Stimulated activated CD4-positive, alpha-beta T cell treated with anti-CD3 and anti-CD28 coated beads, Interleukin-2, amount 100 ng/mL, for 4 hours (primary cell): Measurements from ENCODE around the gene DNAJB14.

Experiments
- DNase-seq: peaks from one replicate; pipeline ENCODE4 v3.0.0-alpha.2; 2020; ENCODE audit warnings: low read depth

The DNAJB14 gene

GRCh38 chr4:99943904-99944437 is 2.4 kb downstream of the DNAJB14 start:
- DNase-seq, result no peak

- DNase-seq, result no peak
Measured at GRCh38 chr4:99938243-99938753, 8.1 kb downstream of the DNAJB14 start.

- no peak for DNase-seq
Measured at GRCh38 chr4:99934891-99935290, 11.5 kb downstream of the DNAJB14 start.

GRCh38 chr4:99927566-99927965 is 18.9 kb downstream of the DNAJB14 start:
- no peak for DNase-seq

GRCh38 chr4:99921174-99921573 is 25.2 kb downstream of the DNAJB14 start:
- DNase-seq, result no peak

GRCh38 chr4:99918656-99919055 is 27.8 kb downstream of the DNAJB14 start:
- no peak for DNase-seq

GRCh38 chr4:99917575-99917974 is 28.8 kb downstream of the DNAJB14 start:
- DNase-seq, result no peak

- no peak for DNase-seq
Measured at GRCh38 chr4:99915449-99915848, 31.0 kb downstream of the DNAJB14 start.

GRCh38 chr4:99894998-99895397 is 51.4 kb downstream of the DNAJB14 start:
- DNase-seq, result no peak

GRCh38 chr4:99894161-99894997 is 52.0 kb downstream of the DNAJB14 start, which contains the start of gene LAMTOR3:
Gene LAMTOR3, minus strand, starts transcription at chr4:99894427. Its CDS starts 464 bp downstream, at chr4:99893963.
- peak; percentile 84 for DNase-seq

GRCh38 chr4:99893839-99894160 is 52.6 kb downstream of the DNAJB14 start:
- DNase-seq, result no peak

GRCh38 chr4:99893029-99893428 is 53.4 kb downstream of the DNAJB14 start:
- DNase-seq, result no peak

GRCh38 chr4:99891351-99891750 is 55.1 kb downstream of the DNAJB14 start:
- DNase-seq, result no peak

- no peak for DNase-seq
Measured at GRCh38 chr4:99887837-99888236, 58.6 kb downstream of the DNAJB14 start.

GRCh38 chr4:99886146-99886545 is 60.3 kb downstream of the DNAJB14 start:
- no peak for DNase-seq

GRCh38 chr4:99885687-99886086 is 60.7 kb downstream of the DNAJB14 start:
- no peak for DNase-seq

GRCh38 chr4:99885063-99885664 is 61.3 kb downstream of the DNAJB14 start:
- peak; percentile 12 for DNase-seq

GRCh38 chr4:99879458-99879857 is 67.0 kb downstream of the DNAJB14 start:
- DNase-seq, result no peak

GRCh38 chr4:99878604-99879003 is 67.8 kb downstream of the DNAJB14 start:
- DNase-seq, result no peak

- DNase-seq, result no peak
Measured at GRCh38 chr4:99876946-99877345, 69.5 kb downstream of the DNAJB14 start.

GRCh38 chr4:99875071-99875470 is 71.3 kb downstream of the DNAJB14 start:
- DNase-seq, result no peak

GRCh38 chr4:99872570-99872969 is 73.8 kb downstream of the DNAJB14 start:
- no peak for DNase-seq

- no peak for DNase-seq
Measured at GRCh38 chr4:99868126-99868596, 78.3 kb downstream of the DNAJB14 start.
